Keratinocyte (primary cell): ENCODE measurements around the gene KDF1.

Experiments used
- CTCF ChIP-seq, 3 experiments: IDR thresholded peaks in 1 of 3; conservative IDR thresholded peaks in 1 of 3; optimal IDR thresholded peaks in 1 of 3; 2 replicates in 2 of 3; 3 replicates in 1 of 3; pipeline versions ENCODE3 to v1.5.1; 2011; ENCODE audit warnings: low read length in 3 of 3, mild to moderate bottlenecking in 3 of 3, moderate library complexity in 2 of 3, control low read depth in 1 of 3, inconsistent platforms in 1 of 3; ENCODE audit not compliant: insufficient read depth in 2 of 3; ENCODE audit errors: extremely low read depth in 1 of 3
- EZH2 ChIP-seq: IDR thresholded peaks from one replicate; pipeline ENCODE4 v1.6.1; 2012; ENCODE audit warnings: inconsistent platforms, mild to moderate bottlenecking, low read length, moderate library complexity

DNA sequence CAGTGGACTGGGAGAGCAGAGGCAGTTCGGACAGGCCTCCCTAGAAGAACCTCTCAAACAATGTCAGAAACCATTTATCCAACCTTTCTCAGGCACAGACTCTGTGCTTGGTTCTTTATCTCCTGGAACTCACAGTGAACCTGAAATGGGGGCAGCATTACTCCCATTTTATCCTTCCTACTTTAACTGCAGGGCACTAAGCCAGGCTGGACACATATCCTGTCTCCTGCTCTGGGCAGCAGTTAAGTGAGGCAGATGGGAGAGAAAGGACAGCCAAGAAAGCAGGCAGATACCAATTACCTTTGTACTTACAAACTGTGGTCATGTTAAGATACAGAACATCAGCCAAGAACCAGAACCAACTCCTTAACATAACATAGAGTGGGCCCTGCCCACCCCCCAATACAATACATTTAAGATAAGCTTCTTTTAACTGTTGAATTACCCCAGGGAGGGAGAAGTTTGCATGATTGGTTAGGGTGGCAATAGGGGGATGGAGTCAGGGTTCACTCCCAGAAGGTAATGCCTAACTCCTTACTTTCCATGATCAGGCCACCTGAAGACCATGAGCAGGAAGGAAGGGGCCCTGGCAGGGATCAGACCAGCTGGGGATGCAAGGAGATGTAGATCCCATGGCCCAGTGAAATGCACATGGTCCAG lies 10.9 kb downstream of the KDF1 start:
- TF ChIP-seq CTCF (optimal IDR thresholded peaks at IDR 0.05 in 1 of 3, IDR thresholded peaks at IDR 0.05 in 1 of 3, conservative IDR thresholded peaks at IDR 0.05 in 1 of 3; ENCODE audit: extremely low read depth in 1 of 3, insufficient read depth in 2 of 3, low read length in 3 of 3) (no peak), EZH2 (no peak)
